Nephron (organoid): Measurements from ENCODE around the gene MYLIP.

Experiments used
- H3K27ac Mint-ChIP-seq, 3 experiments: 2 replicates each; pipeline ENCODE4 v1.8.0; 2020; ENCODE audit warnings: mixed read lengths in 3 of 3, mild to moderate bottlenecking in 2 of 3, moderate library complexity in 1 of 3
- H3K27me3 Mint-ChIP-seq: 2 replicates; pipeline ENCODE4 v1.8.0; 2021; ENCODE audit warnings: low read depth, mild to moderate bottlenecking, moderate library complexity, mixed read lengths
- H3K36me3 Mint-ChIP-seq: 2 replicates; pipeline ENCODE4 v1.8.0; 2020; ENCODE audit warnings: low read depth, mixed read lengths
- H3K4me1 Mint-ChIP-seq: 2 replicates; pipeline ENCODE4 v1.8.0; 2020; ENCODE audit warnings: mixed read lengths
- H3K4me3 Mint-ChIP-seq, 3 experiments: 2 replicates each; pipeline ENCODE4 v1.8.0; 2020; ENCODE audit warnings: mild to moderate bottlenecking in 3 of 3, mixed read lengths in 3 of 3, moderate library complexity in 2 of 3
- H3K9me3 Mint-ChIP-seq: 2 replicates; pipeline ENCODE4 v1.8.0; 2020; ENCODE audit warnings: mixed read lengths
- CTCF ChIP-seq, 3 experiments: fragments of 200-600 bp; sonication (generic); IDR thresholded peaks; one replicate each; pipeline ENCODE4 v1.5.0; 2021; ENCODE audit warnings: antibody characterized with exemption in 3 of 3; ENCODE audit not compliant: unreplicated experiment in 3 of 3

MYLIP gene

GRCh38 chr6:16183187-16183664 lies 54.3 kb downstream of the MYLIP start:
- H3K4me3 Mint-ChIP-seq, result no peak overlapping the region
- peak; percentile 68 to 78 (median 70) for TF ChIP-seq CTCF (IDR thresholded peaks at IDR 0.05; ENCODE audit: unreplicated experiment in 3 of 3)
- peaks cover 30% of the 10 kb centered on the region for H3K4me1 Mint-ChIP-seq
- H3K27ac Mint-ChIP-seq, result peak overlapping the region; percentile 78 to 97 (median 86)
- H3K36me3 Mint-ChIP-seq, result no peaks in the 10 kb centered on the region
- no peaks in the 10 kb centered on the region for H3K9me3 Mint-ChIP-seq
- H3K27me3 Mint-ChIP-seq, result peaks cover 16% of the 10 kb centered on the region

- Mint-ChIP-seq H3K4me3 (no peak overlapping the region), H3K27ac (peak overlapping the region; percentile 93 to 97 (median 94)), H3K27me3 (peaks cover 16% of the 10 kb centered on the region), H3K4me1 (peaks cover 33% of the 10 kb centered on the region), H3K36me3 (no peaks in the 10 kb centered on the region), H3K9me3 (no peaks in the 10 kb centered on the region)
- peak in 1 of 3 experiments; percentile 15 for TF ChIP-seq CTCF (IDR thresholded peaks at IDR 0.05; ENCODE audit: unreplicated experiment in 3 of 3)
Measured at GRCh38 chr6:16184129-16184528, 55.2 kb downstream of the MYLIP start.

- Mint-ChIP-seq H3K4me1 (peaks cover 33% of the 10 kb centered on the region), H3K36me3 (no peaks in the 10 kb centered on the region), H3K27ac (peak overlapping the region; percentile 93 to 97 (median 94)), H3K9me3 (no peaks in the 10 kb centered on the region), H3K4me3 (no peak overlapping the region), H3K27me3 (peaks cover 16% of the 10 kb centered on the region)
- no peak for TF ChIP-seq CTCF (IDR thresholded peaks at IDR 0.05; ENCODE audit: unreplicated experiment in 3 of 3)
Measured at GRCh38 chr6:16184551-16184950, 55.7 kb downstream of the MYLIP start.

GRCh38 chr6:16187176-16187575 lies 58.3 kb downstream of the MYLIP start:
- Mint-ChIP-seq H3K9me3 (no peaks in the 10 kb centered on the region), H3K4me3 (no peak overlapping the region), H3K27me3 (no peaks in the 10 kb centered on the region)

GRCh38 chr6:16190214-16190613 lies 61.3 kb downstream of the MYLIP start:
- Mint-ChIP-seq H3K36me3 (no peaks in the 10 kb centered on the region), H3K27me3 (no peaks in the 10 kb centered on the region)

More at GRCh38 chr6:16187176-16187575, 58.3 kb downstream of the MYLIP start:
- TF ChIP-seq CTCF (IDR thresholded peaks at IDR 0.05; ENCODE audit: unreplicated experiment in 3 of 3), result no peak
- H3K27ac Mint-ChIP-seq, result peak overlapping the region in 2 of 3 experiments; percentile 25 to 55
- no peaks in the 10 kb centered on the region for H3K36me3 Mint-ChIP-seq
- peaks cover 30% of the 10 kb centered on the region for H3K4me1 Mint-ChIP-seq

More at GRCh38 chr6:16190214-16190613, 61.3 kb downstream of the MYLIP start:
- Mint-ChIP-seq H3K4me1 (peaks cover 12% of the 10 kb centered on the region), H3K4me3 (no peak overlapping the region), H3K27ac (peak overlapping the region; percentile 16 to 41 (median 28)), H3K9me3 (no peaks in the 10 kb centered on the region)
- TF ChIP-seq CTCF (IDR thresholded peaks at IDR 0.05; ENCODE audit: unreplicated experiment in 3 of 3), result no peak
